Neuron (in vitro differentiated cells): ENCODE results near the gene PKIB.
"Not testable (repeated sequence)": the region's sequence is repeated elsewhere in the genome, so short reads cannot be mapped to it uniquely, and the experiment has no call there.

Experiments used
- H2AFZ ChIP-seq: one replicate; pipeline ENCODE4 v1.6.1; 2013; ENCODE audit warnings: low read depth, mild to moderate bottlenecking, inconsistent platforms, low read length, moderate library complexity
- H3K27me3 ChIP-seq: one replicate; pipeline ENCODE4 v1.6.1; 2013; ENCODE audit warnings: low read length; ENCODE audit not compliant: insufficient read depth
- H3K36me3 ChIP-seq: one replicate; pipeline ENCODE4 v1.6.1; 2013; ENCODE audit warnings: low read length; ENCODE audit not compliant: insufficient read depth
- H3K4me1 ChIP-seq: one replicate; pipeline ENCODE4 v1.6.1; 2013; ENCODE audit warnings: low read length; ENCODE audit not compliant: insufficient read depth
- H3K4me3 ChIP-seq: 2 replicates; pipeline ENCODE4 v1.5.1; 2013; ENCODE audit warnings: mild to moderate bottlenecking, low read length, moderate library complexity
- H3K9me3 ChIP-seq: one replicate; pipeline ENCODE4 v1.6.1; 2013; ENCODE audit warnings: low read length

The PKIB gene

DNA sequence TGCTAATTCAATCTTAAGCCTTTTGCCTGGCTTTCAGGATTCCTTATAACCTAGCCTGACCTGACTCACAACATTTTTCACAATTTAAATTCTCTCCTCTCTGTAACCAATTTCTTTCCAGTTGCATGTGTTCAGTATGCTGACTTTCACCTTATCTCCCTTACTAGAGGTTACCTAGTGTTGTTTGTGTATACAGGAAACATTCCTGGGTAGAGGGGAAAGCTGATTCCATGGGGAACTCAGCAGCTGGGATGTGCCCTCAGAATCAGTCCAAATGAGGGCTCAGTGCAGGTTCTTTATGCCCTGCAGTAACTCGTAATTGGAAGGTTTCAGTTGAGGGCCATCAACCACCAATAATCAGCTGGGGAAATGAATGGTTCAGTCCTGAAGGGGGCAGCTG, 18.5 kb downstream of the PKIB start:
- no peaks in the 10 kb centered on the region for H3K4me1 ChIP-seq
- no peak overlapping the region for H2AFZ ChIP-seq

DNA sequence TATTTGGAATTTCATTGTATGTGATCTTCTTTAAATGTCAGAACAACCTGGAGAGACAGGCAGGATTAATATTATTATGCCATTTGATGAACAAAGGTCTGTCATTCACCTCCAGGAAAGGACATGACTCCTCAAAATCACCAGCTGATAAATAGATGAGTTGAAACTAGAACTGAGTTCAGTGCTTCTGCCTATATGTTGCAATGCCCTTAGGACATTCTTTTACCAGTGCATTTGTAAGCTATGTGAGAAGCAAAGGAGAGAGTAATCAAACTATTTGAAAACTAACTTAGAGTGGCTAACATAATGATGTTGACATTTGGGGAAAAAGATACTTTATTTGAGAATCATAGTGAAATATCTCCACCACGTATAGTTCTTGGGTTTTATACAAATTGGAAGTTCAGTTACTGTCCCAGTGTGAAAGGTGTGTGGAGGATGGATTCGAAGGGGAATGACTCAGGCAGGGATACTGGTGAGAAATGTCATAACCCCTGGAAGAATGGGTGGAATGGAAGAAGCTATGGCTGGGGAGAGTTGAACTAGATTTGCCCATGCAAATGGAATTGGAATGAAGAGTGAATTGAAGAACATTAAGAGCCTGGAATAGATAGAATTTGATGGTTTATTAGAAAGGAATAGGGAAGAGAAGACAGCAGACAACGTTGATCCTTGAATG, 21.5 kb downstream of the PKIB start:
- Histone ChIP-seq H3K4me1 (no peaks in the 10 kb centered on the region), H3K36me3 (no peaks in the 10 kb centered on the region), H3K9me3 (no peaks in the 10 kb centered on the region), H3K27me3 (no peaks in the 10 kb centered on the region), H2AFZ (no peak overlapping the region), H3K4me3 (no peak overlapping the region)

More for the DNA sequence above, 18.5 kb downstream of the PKIB start:
- Histone ChIP-seq H3K9me3 (no peaks in the 10 kb centered on the region), H3K27me3 (no peaks in the 10 kb centered on the region), H3K4me3 (no peak overlapping the region), H3K36me3 (no peaks in the 10 kb centered on the region)

DNA sequence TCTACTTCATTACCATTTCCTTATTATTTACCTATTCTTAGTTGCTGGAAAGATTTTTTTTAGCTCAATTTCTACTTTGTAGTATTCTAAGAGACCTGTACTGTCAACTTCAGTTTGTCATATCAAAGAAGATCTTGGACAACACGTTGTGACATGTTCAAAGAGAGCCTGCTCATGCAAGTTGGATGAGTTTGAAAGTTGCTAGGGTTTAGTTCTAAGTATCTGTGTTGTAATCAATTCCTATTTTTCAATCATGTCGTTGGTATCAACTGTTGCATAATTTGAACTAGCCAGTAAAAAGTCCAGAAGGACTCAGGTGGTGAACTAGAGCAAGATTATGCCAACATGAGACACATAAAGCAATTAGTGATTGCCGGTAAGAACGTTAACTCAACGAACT, 30.2 kb downstream of the PKIB start:
- no peaks in the 10 kb centered on the region for H3K36me3 ChIP-seq
- H3K9me3 ChIP-seq = no peaks in the 10 kb centered on the region
- H3K27me3 ChIP-seq = no peaks in the 10 kb centered on the region
- H3K4me3 ChIP-seq = no peak overlapping the region
- no peaks in the 10 kb centered on the region for H3K4me1 ChIP-seq
- H2AFZ ChIP-seq = no peak overlapping the region

DNA sequence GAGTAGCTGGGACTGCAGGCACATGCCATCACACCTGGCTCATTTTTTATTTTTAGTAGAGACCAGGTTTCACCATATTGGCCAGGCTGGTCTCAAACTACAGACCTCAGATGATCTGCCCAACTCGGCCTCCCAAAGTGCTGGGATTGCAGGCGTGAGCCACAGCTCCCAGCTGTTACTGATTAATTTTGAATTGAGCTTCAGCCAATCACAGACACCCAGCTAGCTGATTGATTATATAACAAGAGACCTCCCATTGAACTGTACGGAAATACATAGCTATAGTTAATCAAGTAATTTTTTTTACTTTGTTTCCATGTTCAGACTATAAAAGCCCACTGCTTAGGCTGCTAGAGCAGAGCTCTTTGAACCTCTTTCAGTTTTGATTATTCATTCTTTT, 31.6 kb downstream of the PKIB start:
- H3K9me3 ChIP-seq = no peaks in the 10 kb centered on the region
- H3K4me3 ChIP-seq = no peak overlapping the region
- no peaks in the 10 kb centered on the region for H3K27me3 ChIP-seq
- H3K36me3 ChIP-seq = no peaks in the 10 kb centered on the region
- H3K4me1 ChIP-seq = no peaks in the 10 kb centered on the region
- H2AFZ ChIP-seq = no peak overlapping the region

DNA sequence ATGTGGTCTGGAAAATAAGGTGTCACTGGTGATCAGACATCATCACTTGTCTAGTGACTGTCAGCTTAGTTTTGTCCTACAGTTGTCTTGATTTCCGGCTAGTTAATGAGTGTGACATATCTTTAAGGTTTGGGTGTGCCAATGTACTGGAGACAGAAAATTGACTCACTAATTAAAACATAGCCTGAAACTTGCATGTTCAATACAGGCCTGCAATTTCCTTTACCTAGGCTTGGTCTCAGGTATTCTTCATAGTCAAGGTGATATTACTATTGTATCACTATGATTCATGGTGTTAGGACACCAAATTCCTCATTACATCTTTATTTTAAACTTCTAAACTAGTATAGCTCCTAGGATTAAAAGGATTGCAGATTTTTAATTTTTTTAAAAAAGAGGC, 32.4 kb downstream of the PKIB start:
- not testable (repeated sequence) for H3K4me3 ChIP-seq, H3K4me1 ChIP-seq, H3K9me3 ChIP-seq, H3K36me3 ChIP-seq, H3K27me3 ChIP-seq, H2AFZ ChIP-seq

DNA sequence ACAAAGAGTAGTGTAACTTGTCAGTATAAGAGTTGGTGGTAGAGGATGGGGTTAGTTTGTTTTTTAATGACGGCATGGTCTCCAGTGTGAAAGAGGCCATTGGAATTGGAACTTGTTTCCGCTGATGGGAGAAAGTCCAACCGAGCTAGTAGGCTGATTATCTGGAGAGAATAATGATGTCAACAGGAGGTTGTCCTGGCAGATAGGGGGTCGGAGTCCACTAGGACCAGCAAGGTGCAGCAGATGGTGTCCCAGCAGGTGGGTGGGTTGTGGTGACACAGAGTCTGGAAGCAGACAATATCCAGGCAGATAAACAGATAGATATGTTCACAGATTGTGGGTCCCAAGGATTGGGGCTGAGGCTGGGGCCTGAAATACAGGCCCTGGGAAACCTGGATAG, 35.1 kb downstream of the PKIB start:
- Histone ChIP-seq H3K9me3 (no peaks in the 10 kb centered on the region), H3K4me1 (no peaks in the 10 kb centered on the region), H3K27me3 (no peaks in the 10 kb centered on the region), H2AFZ (no peak overlapping the region), H3K4me3 (no peak overlapping the region), H3K36me3 (no peaks in the 10 kb centered on the region)

DNA sequence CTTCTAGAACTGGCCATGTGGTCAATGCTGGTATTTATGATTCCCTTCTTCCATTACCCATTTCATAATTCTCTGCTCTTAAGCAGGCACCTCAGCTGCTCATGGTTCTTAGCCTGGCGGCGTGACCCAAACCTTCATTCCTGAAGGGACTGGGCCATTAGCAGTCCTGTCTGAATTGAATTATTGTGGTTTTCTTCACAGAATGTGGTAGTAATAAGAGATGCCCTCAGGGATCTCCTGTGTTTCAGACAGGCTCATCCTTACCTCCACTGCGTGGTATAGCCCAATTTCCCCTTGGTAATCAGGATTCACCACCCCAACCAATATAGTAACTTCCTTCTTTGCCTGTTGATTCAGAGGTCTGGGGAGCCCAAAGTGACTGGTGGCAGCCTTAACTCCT, 37.6 kb downstream of the PKIB start:
- Histone ChIP-seq H3K9me3 (no peaks in the 10 kb centered on the region), H3K4me1 (peaks cover 2% of the 10 kb centered on the region), H3K36me3 (no peaks in the 10 kb centered on the region), H3K27me3 (no peaks in the 10 kb centered on the region), H3K4me3 (no peak overlapping the region), H2AFZ (no peak overlapping the region)

DNA sequence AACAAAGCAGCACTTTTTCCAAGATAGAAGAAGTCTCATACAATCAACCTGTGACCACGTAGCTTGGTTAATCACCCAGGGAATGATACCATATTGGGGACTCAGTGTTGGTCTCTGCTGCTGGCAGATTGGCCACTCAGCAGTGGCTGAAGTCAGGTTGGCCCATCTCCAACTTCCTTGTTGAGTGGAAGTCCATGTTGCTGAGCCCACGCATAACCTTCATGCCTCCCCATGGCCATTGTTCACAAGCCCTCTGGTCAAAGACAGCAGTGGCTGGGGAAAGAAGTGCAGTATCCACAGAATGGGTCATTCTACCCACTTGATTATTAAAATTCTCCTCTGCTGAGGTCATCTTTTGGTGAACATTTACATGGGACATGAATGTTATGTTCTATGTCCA, 38.5 kb downstream of the PKIB start:
- H3K36me3 ChIP-seq = no peaks in the 10 kb centered on the region
- H3K4me1 ChIP-seq = peaks cover 2% of the 10 kb centered on the region
- H3K9me3 ChIP-seq = no peaks in the 10 kb centered on the region
- H3K27me3 ChIP-seq = no peaks in the 10 kb centered on the region
- H2AFZ ChIP-seq = no peak overlapping the region
- no peak overlapping the region for H3K4me3 ChIP-seq

DNA sequence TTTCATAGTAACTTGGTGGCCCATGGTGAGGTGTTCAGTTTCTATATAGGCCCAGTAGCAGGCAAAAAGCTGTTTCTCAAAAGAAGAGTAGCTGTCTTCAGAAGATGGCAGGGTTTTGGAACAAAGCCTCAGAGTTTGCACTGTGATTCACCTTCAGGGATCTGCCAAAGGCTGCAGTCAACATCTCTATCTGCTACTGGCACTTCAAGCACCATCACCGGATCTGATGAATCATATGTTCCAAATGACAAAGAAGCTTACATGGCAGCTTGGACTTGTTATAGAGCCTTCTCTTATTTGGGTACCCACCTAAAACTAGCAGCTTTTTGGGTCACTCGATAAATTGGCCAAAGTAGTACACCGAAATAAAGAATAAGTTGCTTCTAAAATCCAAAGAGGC, 39.5 kb downstream of the PKIB start:
- no peak overlapping the region for H3K4me3 ChIP-seq
- H3K27me3 ChIP-seq = no peaks in the 10 kb centered on the region
- no peak overlapping the region for H2AFZ ChIP-seq
- peaks cover 2% of the 10 kb centered on the region for H3K4me1 ChIP-seq
- no peaks in the 10 kb centered on the region for H3K9me3 ChIP-seq
- no peaks in the 10 kb centered on the region for H3K36me3 ChIP-seq

DNA sequence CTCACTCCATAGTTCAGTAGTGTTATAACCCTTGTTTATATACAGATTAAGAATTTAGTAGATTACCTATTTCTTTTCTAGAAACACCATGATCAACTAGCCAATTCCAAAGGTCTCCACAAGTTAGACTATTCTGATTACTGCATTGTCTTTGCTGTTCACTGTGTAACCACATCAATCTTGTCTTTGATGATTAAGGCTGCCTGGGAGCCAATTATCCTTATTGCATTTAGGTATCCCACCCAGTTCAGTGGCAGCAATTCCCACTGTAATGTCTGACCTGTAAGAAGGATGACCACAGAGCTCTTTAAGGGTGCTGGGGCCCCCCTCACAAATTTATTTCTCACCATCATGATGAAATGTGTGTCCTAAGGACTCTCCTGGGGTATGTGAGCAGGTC, 40.2 kb downstream of the PKIB start:
- no peak overlapping the region for H2AFZ ChIP-seq

DNA sequence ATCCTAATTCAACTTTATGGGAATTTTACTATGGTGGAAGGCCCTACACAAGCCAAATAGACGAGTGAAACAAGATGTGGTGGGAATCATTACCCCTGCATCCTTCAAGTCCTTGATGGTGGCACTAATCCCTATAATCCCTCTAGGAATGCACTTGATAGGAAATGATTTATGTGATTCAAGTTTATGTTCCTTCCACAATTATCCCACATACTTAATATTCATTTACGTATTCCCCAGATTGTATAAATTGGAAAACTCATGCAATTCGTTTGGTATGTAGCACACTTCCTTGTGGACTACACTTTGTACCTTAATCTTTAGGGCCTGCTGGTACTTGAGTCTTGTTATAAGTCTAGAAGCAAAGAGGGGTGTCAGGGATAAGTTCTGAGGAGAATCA, 40.8 kb downstream of the PKIB start:
- no peak overlapping the region for H3K4me3 ChIP-seq
- no peaks in the 10 kb centered on the region for H3K9me3 ChIP-seq
- no peaks in the 10 kb centered on the region for H3K27me3 ChIP-seq
- no peak overlapping the region for H2AFZ ChIP-seq
- no peaks in the 10 kb centered on the region for H3K36me3 ChIP-seq
- H3K4me1 ChIP-seq = peaks cover 2% of the 10 kb centered on the region

More for the DNA sequence above, 40.2 kb downstream of the PKIB start:
- Histone ChIP-seq H3K36me3 (no peaks in the 10 kb centered on the region), H3K27me3 (no peaks in the 10 kb centered on the region), H3K9me3 (no peaks in the 10 kb centered on the region), H3K4me3 (no peak overlapping the region), H3K4me1 (peaks cover 2% of the 10 kb centered on the region)

DNA sequence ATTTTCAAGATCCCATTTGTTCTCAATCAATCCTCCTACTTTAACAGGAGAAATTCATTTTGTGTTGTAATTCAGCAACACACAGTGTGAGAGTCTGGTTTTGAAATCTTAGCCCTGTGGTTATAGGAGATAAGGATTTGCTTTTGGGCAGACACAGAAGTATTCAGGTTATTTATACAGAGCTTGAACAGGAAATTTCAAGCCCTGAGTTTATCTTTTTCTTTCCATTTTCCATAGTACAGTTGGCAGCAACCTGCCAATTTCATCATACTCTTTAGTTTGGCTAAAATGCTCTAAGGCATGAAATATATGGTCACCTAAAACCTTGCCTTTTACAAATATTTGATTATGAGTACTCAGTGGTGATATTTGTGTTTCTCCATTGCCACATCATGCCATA, 41.4 kb downstream of the PKIB start:
- no peaks in the 10 kb centered on the region for H3K27me3 ChIP-seq
- no peaks in the 10 kb centered on the region for H3K9me3 ChIP-seq
- H3K4me1 ChIP-seq = peaks cover 2% of the 10 kb centered on the region
- no peaks in the 10 kb centered on the region for H3K36me3 ChIP-seq
- H2AFZ ChIP-seq = no peak overlapping the region
- no peak overlapping the region for H3K4me3 ChIP-seq

DNA sequence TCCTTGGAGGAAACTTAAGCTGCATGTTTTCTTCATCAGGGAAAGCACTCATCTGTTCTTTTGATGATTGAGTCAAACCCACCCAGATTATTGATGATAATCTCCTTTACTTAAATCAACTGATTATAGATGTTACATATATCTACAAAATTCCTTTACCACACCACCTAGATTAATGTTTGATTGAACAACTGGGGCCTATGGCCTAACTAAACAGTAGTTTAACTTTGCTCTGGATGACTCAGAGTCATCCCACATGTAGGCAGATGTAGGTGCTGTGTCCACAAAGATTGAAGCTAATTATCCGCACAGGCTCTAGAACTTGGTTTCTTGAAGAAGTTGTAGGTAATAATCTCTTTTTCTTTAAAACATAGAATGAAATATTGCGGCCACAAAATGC, 42.2 kb downstream of the PKIB start:
- no peak overlapping the region for H3K4me3 ChIP-seq
- H2AFZ ChIP-seq = no peak overlapping the region
- H3K4me1 ChIP-seq = peaks cover 2% of the 10 kb centered on the region
- H3K36me3 ChIP-seq = no peaks in the 10 kb centered on the region
- no peaks in the 10 kb centered on the region for H3K9me3 ChIP-seq
- no peaks in the 10 kb centered on the region for H3K27me3 ChIP-seq

DNA sequence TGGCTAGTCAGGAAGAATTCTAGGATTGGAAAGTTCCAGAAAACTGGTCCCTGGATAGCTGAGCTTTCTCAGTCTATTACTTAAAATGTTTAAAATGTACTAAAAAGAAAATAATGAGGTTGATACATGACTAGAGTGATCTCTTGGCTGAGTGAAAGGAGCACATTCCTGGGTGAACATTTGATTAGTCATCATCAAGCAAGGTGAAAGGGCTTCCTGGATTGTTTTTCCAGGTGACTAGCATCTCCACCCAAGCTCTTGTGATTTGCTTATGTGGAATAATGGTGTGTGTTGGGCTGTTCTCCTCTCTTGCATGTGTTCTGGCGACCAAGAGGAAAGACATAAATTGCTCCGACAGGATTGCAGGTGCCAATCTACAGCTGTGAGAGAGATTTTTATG, 42.9 kb downstream of the PKIB start:
- Histone ChIP-seq H3K36me3 (no peaks in the 10 kb centered on the region), H3K4me1 (peaks cover 2% of the 10 kb centered on the region), H2AFZ (no peak overlapping the region), H3K27me3 (no peaks in the 10 kb centered on the region), H3K4me3 (no peak overlapping the region), H3K9me3 (no peaks in the 10 kb centered on the region)
